HG02884 (cell line): ENCODE data around the gene CCNF.

Experiments
- ATAC-seq: cut with Tn5 transposase; IDR thresholded peaks from one replicate; pipeline ENCODE4 v1.9.1; 2021; ENCODE audit warnings: mild to moderate bottlenecking, moderate library complexity; ENCODE audit not compliant: unreplicated experiment

Gene CCNF

GRCh38 chr16:2483939-2484897 is 55.0 kb downstream of the CCNF start:
- no peak for ATAC-seq

GRCh38 chr16:2484898-2485508 is 55.8 kb downstream of the CCNF start:
- ATAC-seq: no peak

DNA sequence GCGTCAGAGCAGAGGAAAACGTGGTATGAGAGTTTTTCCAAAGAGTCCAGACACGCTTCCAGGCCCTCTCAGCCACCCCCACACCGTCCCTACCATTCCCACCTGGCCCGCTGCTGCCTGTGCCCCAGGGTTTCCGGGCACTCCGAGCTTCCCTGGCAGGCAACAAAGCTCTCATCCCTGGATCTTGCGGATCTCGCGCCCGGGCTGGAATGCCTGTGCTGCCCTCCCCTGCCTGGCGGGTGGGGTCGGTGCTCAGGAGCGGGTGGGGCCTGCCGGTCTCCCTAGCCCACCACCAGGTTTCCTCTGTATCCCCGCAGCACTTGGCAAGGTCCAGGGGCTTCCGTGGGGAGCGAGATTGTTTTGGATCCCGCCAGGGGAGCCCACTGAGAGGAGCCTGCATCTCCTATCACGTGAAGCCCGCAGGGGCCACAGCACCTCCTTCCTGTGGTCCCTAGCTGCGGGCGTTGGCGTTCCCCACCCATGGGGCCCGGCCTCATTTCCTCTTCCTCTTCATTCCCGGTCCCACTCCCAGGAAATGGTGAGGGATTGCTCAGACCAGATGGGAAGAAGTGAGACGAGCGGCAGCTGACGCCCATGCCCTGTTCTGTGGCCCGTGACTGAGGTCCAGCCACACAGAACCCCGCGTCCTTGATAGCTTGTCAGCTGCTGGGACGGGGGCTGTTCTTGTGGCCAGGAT is 56.7 kb downstream of the CCNF start:
- no peak for ATAC-seq

GRCh38 chr16:2486645-2487516 is 57.6 kb downstream of the CCNF start:
- no peak for ATAC-seq

DNA sequence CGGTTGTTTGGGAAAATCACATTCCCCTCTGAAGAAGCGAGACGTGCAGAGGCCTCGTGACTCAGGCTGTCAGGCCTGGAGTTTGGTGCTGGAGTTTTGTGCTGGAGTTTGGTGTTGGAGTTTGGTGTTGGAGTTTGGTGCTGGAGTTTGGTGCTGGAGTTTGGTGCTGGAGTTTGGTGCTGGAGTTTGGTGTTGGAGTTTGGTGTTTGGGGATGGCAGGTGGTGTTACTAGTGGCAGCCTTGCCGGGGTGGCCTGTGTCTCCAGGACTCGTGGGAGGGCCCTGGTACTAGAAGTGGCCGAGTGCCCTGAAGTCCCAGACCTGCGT is 58.2 kb downstream of the CCNF start:
- ATAC-seq: no peak

GRCh38 chr16:2487903-2488531 is 58.8 kb downstream of the CCNF start:
- no peak for ATAC-seq

DNA sequence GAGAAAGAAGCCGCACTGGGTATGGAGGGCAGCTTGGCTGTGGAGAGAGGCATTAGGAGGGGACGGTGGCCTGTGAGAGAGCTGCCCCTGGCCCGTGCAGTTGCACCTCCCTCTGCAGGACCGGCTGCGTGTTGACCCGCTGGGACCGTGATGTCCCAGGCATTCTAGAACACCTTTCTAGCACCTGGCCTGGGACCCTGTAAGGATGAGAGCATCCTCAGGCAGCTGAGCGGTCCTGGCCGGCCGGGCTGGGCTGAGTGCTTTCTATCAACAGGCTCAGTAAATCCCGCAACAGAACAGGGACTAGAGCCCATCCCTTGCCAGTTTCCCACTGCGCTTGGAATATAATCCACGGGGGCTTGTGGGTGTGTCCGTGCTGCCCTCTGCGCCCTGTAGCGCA is 60.3 kb downstream of the CCNF start:
- ATAC-seq: no peak

DNA sequence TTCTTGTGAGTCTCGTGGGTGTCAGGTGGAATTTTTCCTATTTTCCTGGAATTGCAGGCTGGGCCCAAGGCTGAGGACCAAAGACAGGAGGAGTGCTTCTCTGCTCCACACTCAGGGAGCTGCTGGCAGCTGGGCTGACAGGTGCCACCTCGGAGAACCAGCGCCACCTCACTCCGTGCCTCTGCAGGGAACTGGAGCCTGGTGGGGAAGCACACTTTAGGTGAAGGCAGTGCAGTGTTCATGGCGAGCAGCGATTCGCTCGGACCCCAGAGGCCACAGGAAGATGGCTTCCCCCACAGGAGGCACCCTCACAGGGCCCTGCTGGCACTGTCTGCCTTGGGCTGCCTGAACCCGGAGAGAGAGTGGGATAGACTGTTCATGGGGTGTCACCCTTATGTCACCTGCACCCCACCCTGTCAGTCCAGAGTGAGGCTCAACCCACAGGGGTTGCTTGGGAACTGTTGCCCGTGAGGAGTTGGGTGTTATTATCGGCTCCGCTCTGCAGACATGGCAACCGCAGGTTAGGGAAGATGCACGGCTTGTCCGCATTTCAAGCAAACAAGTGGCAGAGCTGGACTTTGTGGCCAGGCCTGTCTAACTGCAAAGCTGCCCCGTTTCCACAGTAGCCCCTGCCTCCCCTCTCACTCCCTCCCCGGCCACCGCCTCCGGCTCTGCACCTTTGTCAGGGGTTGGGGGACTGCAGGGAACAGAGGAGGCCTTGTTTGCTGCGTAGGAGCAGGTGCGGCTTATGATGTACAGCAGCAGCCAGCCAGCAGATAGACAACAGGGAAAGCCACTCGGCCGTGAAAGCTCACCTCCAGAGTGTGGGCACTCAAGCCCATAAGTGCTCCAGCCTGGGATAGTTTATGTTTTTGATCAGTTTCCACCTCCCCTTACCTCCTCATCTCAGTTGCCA is 61.2 kb downstream of the CCNF start:
- no peak for ATAC-seq

GRCh38 chr16:2492292-2492691 is 63.0 kb downstream of the CCNF start:
- ATAC-seq: no peak

DNA sequence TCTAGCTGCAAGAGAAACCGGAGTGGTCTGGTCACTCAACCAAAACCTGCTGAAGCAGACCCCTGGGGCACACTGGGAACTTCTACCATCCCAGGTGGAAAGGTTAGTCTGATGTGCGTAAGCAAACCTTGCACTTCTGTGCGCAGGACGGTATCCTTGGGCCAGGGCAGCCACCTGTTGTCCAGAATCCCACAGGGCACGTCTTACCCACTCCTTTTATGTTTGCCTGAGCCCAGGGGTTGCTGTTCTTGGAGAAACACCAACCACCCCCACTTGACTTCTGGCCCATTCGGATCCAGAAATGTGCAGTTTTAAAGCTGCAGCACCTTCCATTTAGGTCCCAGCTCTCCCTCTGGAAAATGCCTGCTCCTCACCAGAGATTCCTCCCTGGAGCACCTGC is 64.4 kb downstream of the CCNF start:
- no peak for ATAC-seq

DNA sequence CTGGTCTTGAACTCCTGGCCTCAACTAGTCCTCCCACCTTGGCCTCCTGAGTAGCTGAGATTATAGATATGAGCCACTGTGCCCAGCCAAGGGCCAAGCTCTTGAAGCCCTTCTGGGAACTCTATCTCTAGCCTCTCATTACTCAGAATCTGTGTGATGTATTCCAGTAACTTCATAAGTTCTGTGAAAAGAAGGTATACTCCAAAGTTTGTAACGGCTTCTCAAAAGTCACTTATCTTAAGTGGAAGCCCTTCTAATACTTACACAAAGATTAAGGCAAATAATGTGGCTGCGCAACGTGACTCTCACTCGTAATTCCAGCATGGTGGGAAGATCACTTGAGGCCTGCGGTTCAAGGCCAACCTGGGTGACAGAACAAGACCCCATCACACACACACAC is 65.4 kb downstream of the CCNF start:
- ATAC-seq: no peak

- no peak for ATAC-seq
Measured at GRCh38 chr16:2495041-2495440, 65.8 kb downstream of the CCNF start.

DNA sequence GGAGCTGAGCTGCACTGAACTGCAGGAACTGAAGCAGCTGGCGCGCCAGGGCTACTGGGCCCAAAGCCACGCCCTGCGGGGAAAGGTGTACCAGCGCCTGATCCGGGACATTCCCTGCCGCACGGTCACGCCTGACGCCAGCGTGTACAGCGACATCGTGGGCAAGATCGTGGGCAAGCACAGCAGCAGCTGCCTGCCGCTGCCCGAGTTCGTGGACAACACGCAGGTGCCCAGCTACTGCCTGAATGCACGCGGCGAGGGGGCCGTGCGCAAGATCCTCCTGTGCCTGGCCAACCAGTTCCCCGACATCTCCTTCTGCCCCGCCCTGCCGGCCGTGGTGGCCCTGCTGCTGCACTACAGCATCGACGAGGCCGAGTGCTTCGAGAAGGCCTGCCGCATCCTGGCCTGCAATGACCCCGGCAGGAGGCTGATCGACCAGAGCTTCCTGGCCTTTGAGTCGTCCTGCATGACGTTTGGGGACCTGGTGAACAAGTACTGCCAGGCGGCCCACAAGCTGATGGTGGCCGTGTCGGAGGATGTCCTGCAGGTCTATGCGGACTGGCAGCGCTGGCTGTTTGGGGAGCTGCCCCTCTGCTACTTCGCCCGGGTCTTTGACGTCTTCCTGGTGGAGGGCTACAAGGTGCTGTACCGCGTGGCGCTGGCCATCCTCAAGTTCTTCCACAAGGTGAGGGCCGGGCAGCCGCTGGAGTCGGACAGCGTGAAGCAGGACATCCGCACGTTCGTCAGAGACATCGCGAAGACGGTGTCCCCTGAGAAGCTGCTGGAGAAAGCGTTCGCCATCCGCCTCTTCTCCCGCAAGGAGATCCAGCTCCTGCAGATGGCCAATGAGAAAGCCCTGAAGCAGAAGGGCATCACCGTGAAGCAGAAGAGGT is 67.2 kb downstream of the CCNF start:
- ATAC-seq: no peak

DNA sequence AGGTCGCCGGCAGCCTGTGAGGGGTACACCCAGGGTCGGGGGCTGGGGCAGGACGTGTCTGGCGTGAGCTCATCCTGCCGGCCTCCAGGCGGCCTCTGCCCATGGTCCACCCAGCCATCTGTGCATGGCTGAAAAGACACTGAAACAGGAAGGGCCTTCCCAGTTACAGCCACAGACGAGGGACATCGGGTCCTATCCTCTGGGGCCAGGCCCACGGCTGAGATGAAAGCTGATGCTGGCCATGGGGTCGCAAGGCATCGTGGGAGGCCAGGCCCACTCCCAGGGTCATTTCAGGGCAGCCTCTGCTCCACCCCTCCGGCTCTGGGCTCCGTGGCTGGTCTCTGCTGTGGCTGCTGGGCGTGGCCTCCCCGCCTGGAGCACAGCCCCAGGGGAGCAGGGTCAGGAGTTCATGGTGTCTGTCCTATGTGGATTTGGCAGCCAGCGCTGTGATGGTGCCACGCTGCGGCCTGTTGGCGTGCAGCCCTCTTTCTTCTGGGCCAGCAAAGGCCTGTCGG is 67.9 kb downstream of the CCNF start:
- no peak for ATAC-seq

- no peak for ATAC-seq
Measured at GRCh38 chr16:2497695-2498484, 68.6 kb downstream of the CCNF start.

- no peak for ATAC-seq
Measured at GRCh38 chr16:2498531-2499253, 69.4 kb downstream of the CCNF start.

DNA sequence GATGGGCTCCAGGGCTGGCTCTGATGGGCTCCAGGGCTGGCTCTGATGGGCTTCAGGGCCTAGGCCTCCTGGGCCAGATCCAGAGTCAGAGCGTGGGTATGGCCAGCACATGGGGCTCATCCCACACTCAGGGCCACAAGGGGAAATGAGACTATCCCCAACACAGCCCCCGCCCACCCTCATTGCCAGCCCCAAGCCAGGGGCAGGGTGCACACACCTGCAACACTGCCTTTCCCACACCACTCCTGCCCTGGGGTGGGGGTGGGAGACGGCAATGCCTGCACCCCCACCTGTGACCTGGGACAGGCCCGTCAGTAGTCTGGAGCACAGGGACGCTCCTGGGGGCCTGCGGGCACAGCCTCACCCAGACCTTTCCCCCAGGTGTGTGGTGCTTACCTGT is 70.2 kb downstream of the CCNF start:
- no peak for ATAC-seq
